ENCODE results near the gene CREB3L2. TPM values are rescaled to one million over a fixed set of nuclear protein-coding genes. Genes with fewer than 3 reads are reported as not detected.

Gene CREB3L2
- total and polyA plus RNA-seq, 2 of the 4 experiments (the other 2 are of a cell fraction), result 42.3 to 57.9 TPM

- peak overlapping the region; percentile 23 for H2AK5ac ChIP-seq (ENCODE audit: low read depth, low read length)
- H4K91ac ChIP-seq (ENCODE audit: insufficient read depth, low read depth, low read length), result peak overlapping the region; percentile 17; the same call in 1 of the 2 replicates
- H2BK120ac ChIP-seq (ENCODE audit: low read depth, low read length), result peak overlapping the region; percentile 13; the same call in 1 of the 2 replicates
- H3K4me1 ChIP-seq (ENCODE audit: control insufficient read depth, insufficient read depth, low read length), result peaks cover 58% of the 10 kb centered on the region
- no TSS peak for BruUV-seq (replicated peaks)
- TF ChIP-seq, protein P1, sequence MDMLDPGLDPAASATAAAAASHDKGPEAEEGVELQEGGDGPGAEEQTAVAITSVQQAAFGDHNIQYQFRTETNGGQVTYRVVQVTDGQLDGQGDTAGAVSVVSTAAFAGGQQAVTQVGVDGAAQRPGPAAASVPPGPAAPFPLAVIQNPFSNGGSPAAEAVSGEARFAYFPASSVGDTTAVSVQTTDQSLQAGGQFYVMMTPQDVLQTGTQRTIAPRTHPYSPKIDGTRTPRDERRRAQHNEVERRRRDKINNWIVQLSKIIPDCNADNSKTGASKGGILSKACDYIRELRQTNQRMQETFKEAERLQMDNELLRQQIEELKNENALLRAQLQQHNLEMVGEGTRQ (IDR thresholded peaks at IDR 0.05; ENCODE audit: low read depth, low read length), result no peak
- no peak for TF ChIP-seq RAD21 (IDR thresholded peaks at IDR 0.05; ENCODE audit: low read length)
- TF ChIP-seq POLR2A (IDR thresholded peaks at IDR 0.05; ENCODE audit: low read depth, low read length), result 0 out of 2 replicates have a peak, but pooled peaks have one; percentile 21
- TF ChIP-seq, protein P2, sequence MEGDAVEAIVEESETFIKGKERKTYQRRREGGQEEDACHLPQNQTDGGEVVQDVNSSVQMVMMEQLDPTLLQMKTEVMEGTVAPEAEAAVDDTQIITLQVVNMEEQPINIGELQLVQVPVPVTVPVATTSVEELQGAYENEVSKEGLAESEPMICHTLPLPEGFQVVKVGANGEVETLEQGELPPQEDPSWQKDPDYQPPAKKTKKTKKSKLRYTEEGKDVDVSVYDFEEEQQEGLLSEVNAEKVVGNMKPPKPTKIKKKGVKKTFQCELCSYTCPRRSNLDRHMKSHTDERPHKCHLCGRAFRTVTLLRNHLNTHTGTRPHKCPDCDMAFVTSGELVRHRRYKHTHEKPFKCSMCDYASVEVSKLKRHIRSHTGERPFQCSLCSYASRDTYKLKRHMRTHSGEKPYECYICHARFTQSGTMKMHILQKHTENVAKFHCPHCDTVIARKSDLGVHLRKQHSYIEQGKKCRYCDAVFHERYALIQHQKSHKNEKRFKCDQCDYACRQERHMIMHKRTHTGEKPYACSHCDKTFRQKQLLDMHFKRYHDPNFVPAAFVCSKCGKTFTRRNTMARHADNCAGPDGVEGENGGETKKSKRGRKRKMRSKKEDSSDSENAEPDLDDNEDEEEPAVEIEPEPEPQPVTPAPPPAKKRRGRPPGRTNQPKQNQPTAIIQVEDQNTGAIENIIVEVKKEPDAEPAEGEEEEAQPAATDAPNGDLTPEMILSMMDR (conservative IDR thresholded peaks at IDR 0.05; ENCODE audit: low read depth, low read length), result no peak
- peak overlapping the region; percentile 48 for H2AK9ac ChIP-seq (replicated peaks; ENCODE audit: low read depth, low read length, poor library complexity)
- no peak overlapping the region for H2AFZ ChIP-seq (replicated peaks; ENCODE audit: low read length, poor library complexity)
- H3K4me3 ChIP-seq (ENCODE audit: insufficient read depth, low read depth, low read length), result no peak overlapping the region
- no peak overlapping the region for H3K56ac ChIP-seq (ENCODE audit: extremely low read depth, insufficient read depth, low read length)
- in situ Hi-C loops (cut with MboI; ENCODE audit: low sequenced_read_pairs) (loop anchor here (25.0 kb wide), 1 partner anchor 848 kb away; no protein-coding TSS in a partner anchor), dilution Hi-C loops (cut with HindIII; ENCODE audit: low sequenced_read_pairs, unreplicated experiment) (no loop called here), intact Hi-C loops (cut with micrococcal nuclease) (no loop called here)
- H3K27me3 ChIP-seq (ENCODE audit: control insufficient read depth, insufficient read depth, low read length), result no peaks in the 10 kb centered on the region
- H3K4me2 ChIP-seq (ENCODE audit: low read depth, low read length), result peak overlapping the region; percentile 39; the same call in 1 of the 2 replicates
- H3K9ac ChIP-seq (ENCODE audit: low read depth, low read length), result peak overlapping the region; percentile 31; the same call in 1 of the 2 replicates
- H2BK20ac ChIP-seq (ENCODE audit: low read depth, low read length), result peak overlapping the region; percentile 38; the same call in 1 of the 2 replicates
- peaks cover 34% of the 10 kb centered on the region for H4K20me1 ChIP-seq (ENCODE audit: insufficient read depth, low read length)
- POLR2A ChIA-PET (ENCODE audit: unreplicated experiment), result no interaction called here
- H3K18ac ChIP-seq (ENCODE audit: low read depth, low read length), result peak overlapping the region; percentile 42; the same call in 1 of the 2 replicates
- peak overlapping the region; percentile 61 for H3K4ac ChIP-seq (ENCODE audit: low read depth, low read length)
- H4K8ac ChIP-seq (ENCODE audit: low read depth in 2 of 2, low read length in 2 of 2), result peak overlapping the region in 1 of 2 experiments; percentile 22; a peak in 2 of 4 replicates
- peak overlapping the region; percentile 7; the same call in 1 of the 3 replicates for H2BK15ac ChIP-seq (ENCODE audit: low read depth, low read length)
- CTCF ChIA-PET, result no interaction called here
- peaks cover 13 to 92% of the 10 kb centered on the region in 2 experiments; a peak in 3 of 4 replicates for H3K79me1 ChIP-seq (ENCODE audit: low read depth in 1 of 2, low read length in 2 of 2)
- peak overlapping the region; percentile 70 for H3K14ac ChIP-seq (replicated peaks; ENCODE audit: low read depth, low read length)
- H3K36me3 ChIP-seq (ENCODE audit: control insufficient read depth, insufficient read depth, low read length), result peaks cover 13% of the 10 kb centered on the region
- no peak for ATAC-seq (ENCODE audit: low read depth)
- H2BK5ac ChIP-seq (ENCODE audit: low read depth, low read length, poor library complexity, severe bottlenecking), result peak overlapping the region; percentile 29
- DNase-seq, result peak; percentile 52
- no peaks in the 10 kb centered on the region for H3K9me3 ChIP-seq (ENCODE audit: control insufficient read depth, insufficient read depth, low read length)
- H3K27ac ChIP-seq (ENCODE audit: insufficient read depth, low read length), result peak overlapping the region; percentile 1; the same call in 1 of the 2 replicates
- H3K23ac ChIP-seq (ENCODE audit: low read depth, low read length), result peak overlapping the region; percentile 88; the same call in 1 of the 2 replicates
- 65% methylated on average over 4 of the region's 8 CpGs; no CpG with 5 or more reads in 1 of the 2 experiments for WGBS, 2 experiments (ENCODE audit: extremely low coverage in 2 of 2, insufficient read length in 1 of 2)
- peak overlapping the region; percentile 7; the same call in 1 of the 2 replicates for H4K5ac ChIP-seq (ENCODE audit: low read depth, low read length)
- peaks cover 48% of the 10 kb centered on the region for H3K9me1 ChIP-seq (ENCODE audit: insufficient read depth, low read length)
These were observed 16.5 kb downstream of the CREB3L2 start for GRCh38 chr7:137985253-137985896.
